A549 (cell line): ENCODE results near the gene SYNGR4. TPM values are rescaled to one million over a fixed set of nuclear protein-coding genes. Genes with fewer than 3 reads are reported as not detected.

Source experiments
- ATAC-seq, 2 experiments: fragments of 200-7000 bp in 1 of 2; fragments of >200 bp in 1 of 2; cut with Nextera tagmentation in 1 of 2; cut with Tn5 transposase in 1 of 2; 3 replicates each; pipeline versions ENCODE4 v1.8.0 to v1.9.1; 2018 to 2020; ENCODE audit warnings: mild to moderate bottlenecking in 1 of 2, moderate library complexity in 1 of 2
- CTCF ChIA-PET: fragments of 300-600 bp; sonication (Branson Sonifier 250); formaldehyde crosslinking; extraction: SDS; loops from one replicate; lab custom pipeline; 2021; ENCODE audit warnings: antibody characterized with exemption, inconsistent platforms; lab: Yijun Ruan, JAX
- POLR2A ChIA-PET: fragments of 350-600 bp; formaldehyde crosslinking; extraction: SDS; loops from one replicate; lab custom pipeline; 2021; ENCODE audit warnings: antibody characterized with exemption, inconsistent platforms; lab: Yijun Ruan, JAX
- DNase-seq, 2 experiments: peaks; one replicate each; pipeline versions ENCODE4 v3.0.0 to v3.0.0-alpha.2; 2011 to 2016; ENCODE audit warnings: low read depth in 1 of 2, low spot score in 1 of 2
- FAIRE-seq: peaks from 2 replicates; lab custom pipeline; 2011; peaks lifted over from hg19 to GRCh38; lab: Jason Lieb, UNC
- H3K27ac ChIP-seq, 2 experiments: fragments of >200 bp; sonication (Bioruptor Twin); formaldehyde crosslinking; 3 replicates each; pipeline ENCODE4 v1.5.1; 2016 to 2017
- H3K4me1 ChIP-seq: fragments of >200 bp; sonication (Bioruptor Twin); formaldehyde crosslinking; 3 replicates; pipeline ENCODE4 v1.6.1; 2016
- H3K4me2 ChIP-seq: fragments of >200 bp; sonication (Bioruptor Twin); formaldehyde crosslinking; 3 replicates; pipeline ENCODE4 v1.6.1; 2016
- H3K4me3 ChIP-seq: fragments of >200 bp; sonication (Bioruptor Twin); formaldehyde crosslinking; 3 replicates; pipeline ENCODE4 v1.5.1; 2016
- H3K9me3 ChIP-seq: fragments of >200 bp; sonication (Bioruptor Twin); formaldehyde crosslinking; 3 replicates; pipeline ENCODE4 v1.6.1; 2016
- CHD4 ChIP-seq: fragments of 200-600 bp; sonication (generic); IDR thresholded peaks from 2 replicates; pipeline ENCODE4 v1.6.1; 2016; ENCODE audit warnings: antibody characterized with exemption, mild to moderate bottlenecking, borderline replicate concordance
- EHF ChIP-seq: fragments of 250-450 bp; sonication (Bioruptor Pico); IDR thresholded peaks from 2 replicates; pipeline ENCODE4 v1.5.0; 2020; ENCODE audit warnings: mild to moderate bottlenecking
- FOSB ChIP-seq: fragments of 250-450 bp; sonication (Bioruptor Pico); IDR thresholded peaks from 2 replicates; pipeline ENCODE4 v1.5.0; 2020; ENCODE audit warnings: mild to moderate bottlenecking, moderate library complexity
- FOXS1 ChIP-seq: fragments of 250-450 bp; sonication (Bioruptor Pico); IDR thresholded peaks from 2 replicates; pipeline ENCODE4 v1.5.0; 2020; ENCODE audit warnings: mild to moderate bottlenecking, moderate library complexity
- JUN ChIP-seq, 2 experiments: fragments of >200 bp; sonication (Bioruptor Twin); formaldehyde crosslinking; IDR thresholded peaks; 2 replicates in 1 of 2; 3 replicates in 1 of 2; pipeline ENCODE4 v1.6.1; 2016 to 2017
- JUNB ChIP-seq: fragments of >200 bp; sonication (Bioruptor Twin); formaldehyde crosslinking; IDR thresholded peaks from 2 replicates; pipeline ENCODE4 v1.6.1; 2016
- KDM5A ChIP-seq: fragments of 200-600 bp; sonication (generic); IDR thresholded peaks from 2 replicates; pipeline ENCODE4 v1.6.1; 2016; ENCODE audit warnings: antibody characterized with exemption, mild to moderate bottlenecking
- MAFK ChIP-seq: fragments of 450-650 bp; IDR thresholded peaks from 2 replicates; pipeline ENCODE4 v1.6.1; 2014; ENCODE audit not compliant: partially characterized antibody
- MAZ ChIP-seq: fragments of 150-350 bp; IDR thresholded peaks from 2 replicates; pipeline ENCODE4 v1.6.1; 2014; ENCODE audit warnings: antibody characterized with exemption, low read depth, low read length, borderline replicate concordance
- MYC ChIP-seq: IDR thresholded peaks from 2 replicates; pipeline ENCODE4 v1.6.1; 2012; ENCODE audit warnings: mild to moderate bottlenecking, inconsistent platforms, low read length, improper control_type of control experiment, borderline replicate concordance
- NPAS2 ChIP-seq: fragments of 250-450 bp; sonication (Bioruptor Pico); IDR thresholded peaks from 2 replicates; pipeline ENCODE4 v1.8.0; 2022; ENCODE audit warnings: mild to moderate bottlenecking, moderate library complexity, borderline replicate concordance
- PBX3 ChIP-seq: IDR thresholded peaks from 2 replicates; pipeline ENCODE4 v1.6.1; 2012
- PHF8 ChIP-seq: fragments of 200-600 bp; sonication (generic); IDR thresholded peaks from 2 replicates; pipeline ENCODE4 v1.6.1; 2016; ENCODE audit warnings: low read depth, mild to moderate bottlenecking, antibody characterized with exemption, moderate library complexity, borderline replicate concordance
- RARB ChIP-seq: fragments of 250-450 bp; sonication (Bioruptor Pico); IDR thresholded peaks from 2 replicates; pipeline ENCODE4 v1.8.0; 2021; ENCODE audit warnings: mild to moderate bottlenecking, moderate library complexity
- SMC3 ChIP-seq: fragments of >200 bp; sonication (Bioruptor Twin); formaldehyde crosslinking; IDR thresholded peaks from 3 replicates; pipeline ENCODE4 v1.6.1; 2018; ENCODE audit warnings: inconsistent platforms
- SREBF2 ChIP-seq: fragments of 450-650 bp; IDR thresholded peaks from 2 replicates; pipeline ENCODE4 v1.6.1; 2014; ENCODE audit warnings: mild to moderate bottlenecking, moderate library complexity
- TFCP2L1 ChIP-seq: fragments of 250-450 bp; sonication (Bioruptor Pico); IDR thresholded peaks from 2 replicates; pipeline ENCODE4 v1.5.0; 2021; ENCODE audit warnings: mild to moderate bottlenecking
- USF2 ChIP-seq: fragments of 450-650 bp; IDR thresholded peaks from 2 replicates; pipeline ENCODE4 v1.6.1; 2014; ENCODE audit warnings: antibody characterized with exemption
- WGBS: methylation state at CpG from one replicate; pipeline ENCODE4 v1.1.6; 2017; ENCODE audit errors: missing lambda C conversion rate; 5-methylcytosine and 5-hydroxymethylcytosine counted together
- polyA plus RNA-seq, 4 experiments: library from polyadenylated mRNA; depleted of rRNA in 3 of 4; stranded (reverse); fragments of >200 nt; fragmentation: RNase III in 1 of 4; extraction: RNeasy Plus Mini Kit Qiagen cat#74134 plus additional on column Dnase treatment in 1 of 4; gene quantifications; 2 replicates in 3 of 4; 3 replicates in 1 of 4; pipeline ENCODE4 v1.2.3, GENCODE V29; 2011 to 2017
- TF ChIP-seq, protein P1 (sequence below): IDR thresholded peaks from 2 replicates; pipeline ENCODE4 v1.6.1; 2012
- TF ChIP-seq, protein P2 (sequence below): fragments of >200 bp; sonication (Bioruptor Twin); formaldehyde crosslinking; IDR thresholded peaks from 3 replicates; pipeline ENCODE4 v1.5.1; 2016
- TF ChIP-seq, protein P3 (sequence below): fragments of >200 bp; sonication (Bioruptor Twin); formaldehyde crosslinking; IDR thresholded peaks from 2 replicates; pipeline ENCODE4 v1.6.1; 2016
- TF ChIP-seq, protein P4 (sequence below): IDR thresholded peaks from 2 replicates; pipeline ENCODE4 v1.6.1; 2012; ENCODE audit warnings: low read depth, borderline replicate concordance

The SYNGR4 gene
- polyA plus RNA-seq, 2 of the 4 experiments (the other 2 are of a cell fraction) = 2.3 to 4.4 TPM

- Histone ChIP-seq H3K4me3 (peak overlapping the region; percentile 51), H3K4me2 (peak overlapping the region; percentile 95), H3K9me3 (no peaks in the 10 kb centered on the region), H3K27ac (peak overlapping the region; percentile 90 to 97), H3K4me1 (peaks cover 8% of the 10 kb centered on the region)
- no peak for DNase-seq
- POLR2A ChIA-PET = interaction anchor here (0.7 to 3.1 kb wide), 22 partner anchors 9 to 357 kb away, joined by 3 to 36 read pairs (median 4); partner anchors contain the start of genes CARD8, GRIN2D, KDELR1 and RPL18
- no peak for FAIRE-seq
- TF ChIP-seq JUN (IDR thresholded peaks at IDR 0.05) (peak; percentile 46 to 65; a peak in 3 of 5 replicates), NPAS2 (CRISPR knock-in tag) (no peak), TFCP2L1 (CRISPR knock-in tag) (peak; percentile 70; the same call in 1 of the 2 replicates), MAFK (no peak), SREBF2 (0 out of 2 replicates have a peak, but pooled peaks have one; percentile 8), FOXS1 (CRISPR knock-in tag) (no peak)
- TF ChIP-seq, all 56 proteins: peak for 3
- CTCF ChIA-PET = interaction anchor here (1.0 to 2.7 kb wide), 13 partner anchors 9 to 245 kb away, joined by 3 to 20 read pairs (median 3); partner anchors contain the start of genes GRIN2D and KDELR1
- WGBS = 2% methylated on average over 10 of the region's 10 CpGs
- ATAC-seq = peak; percentile 27; a peak in 5 of 6 replicates
Observed at GRCh38 chr19:48363500-48363809, 712 bp upstream of the SYNGR4 start.

DNA sequence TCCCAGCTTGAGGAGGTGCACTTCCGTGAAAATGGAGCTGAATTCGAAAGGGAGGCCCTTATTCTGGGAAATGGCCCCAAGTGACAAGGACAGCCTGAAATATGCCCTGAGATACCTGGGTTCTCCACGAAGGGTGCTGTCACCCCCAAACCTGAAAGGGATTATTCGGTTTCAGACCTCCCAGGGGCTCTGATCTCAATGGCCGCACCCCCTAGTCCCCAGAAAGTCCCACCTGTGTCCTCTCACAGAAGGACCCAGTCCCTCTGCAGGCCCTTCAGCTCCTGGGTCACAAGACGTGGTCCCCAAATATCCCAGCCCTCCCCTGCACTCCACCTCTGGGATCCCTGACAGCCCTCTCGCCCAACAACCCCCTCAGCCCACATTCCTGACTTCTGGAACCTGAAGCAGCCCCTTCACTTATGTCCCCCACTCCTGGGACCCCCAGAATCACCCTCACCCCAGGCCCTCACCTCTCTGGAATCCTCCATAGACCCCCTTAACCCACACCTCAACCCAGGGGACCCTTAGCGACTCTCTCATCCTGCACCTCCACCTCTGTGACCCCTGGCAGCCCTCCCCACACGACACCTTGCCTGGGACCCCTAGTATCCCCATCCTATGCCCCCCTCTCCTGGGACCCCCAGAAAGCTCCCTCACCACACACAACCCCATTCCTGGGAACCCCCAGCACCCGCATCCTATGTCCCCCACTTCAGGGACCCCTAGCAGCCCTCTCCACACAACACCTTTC, 606 bp downstream of the SYNGR4 start:
- WGBS = 66% methylated on average over 9 of the region's 10 CpGs
- TF ChIP-seq SMC3 (no peak), PBX3 (no peak), MAZ (no peak), FOSB (CRISPR knock-in tag) (no peak), KDM5A (no peak), JUNB (no peak), NPAS2 (CRISPR knock-in tag) (no peak), CHD4 (no peak), MYC (no peak), USF2 (no peak), PHF8 (no peak), EHF (no peak), RARB (no peak)
- TF ChIP-seq, protein P1, sequence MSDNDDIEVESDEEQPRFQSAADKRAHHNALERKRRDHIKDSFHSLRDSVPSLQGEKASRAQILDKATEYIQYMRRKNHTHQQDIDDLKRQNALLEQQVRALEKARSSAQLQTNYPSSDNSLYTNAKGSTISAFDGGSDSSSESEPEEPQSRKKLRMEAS = no peak
- TF ChIP-seq, protein P2, sequence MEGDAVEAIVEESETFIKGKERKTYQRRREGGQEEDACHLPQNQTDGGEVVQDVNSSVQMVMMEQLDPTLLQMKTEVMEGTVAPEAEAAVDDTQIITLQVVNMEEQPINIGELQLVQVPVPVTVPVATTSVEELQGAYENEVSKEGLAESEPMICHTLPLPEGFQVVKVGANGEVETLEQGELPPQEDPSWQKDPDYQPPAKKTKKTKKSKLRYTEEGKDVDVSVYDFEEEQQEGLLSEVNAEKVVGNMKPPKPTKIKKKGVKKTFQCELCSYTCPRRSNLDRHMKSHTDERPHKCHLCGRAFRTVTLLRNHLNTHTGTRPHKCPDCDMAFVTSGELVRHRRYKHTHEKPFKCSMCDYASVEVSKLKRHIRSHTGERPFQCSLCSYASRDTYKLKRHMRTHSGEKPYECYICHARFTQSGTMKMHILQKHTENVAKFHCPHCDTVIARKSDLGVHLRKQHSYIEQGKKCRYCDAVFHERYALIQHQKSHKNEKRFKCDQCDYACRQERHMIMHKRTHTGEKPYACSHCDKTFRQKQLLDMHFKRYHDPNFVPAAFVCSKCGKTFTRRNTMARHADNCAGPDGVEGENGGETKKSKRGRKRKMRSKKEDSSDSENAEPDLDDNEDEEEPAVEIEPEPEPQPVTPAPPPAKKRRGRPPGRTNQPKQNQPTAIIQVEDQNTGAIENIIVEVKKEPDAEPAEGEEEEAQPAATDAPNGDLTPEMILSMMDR = no peak
- TF ChIP-seq, protein P3, sequence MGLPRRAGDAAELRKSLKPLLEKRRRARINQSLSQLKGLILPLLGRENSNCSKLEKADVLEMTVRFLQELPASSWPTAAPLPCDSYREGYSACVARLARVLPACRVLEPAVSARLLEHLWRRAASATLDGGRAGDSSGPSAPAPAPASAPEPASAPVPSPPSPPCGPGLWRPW = no peak
- TF ChIP-seq, protein P4, sequence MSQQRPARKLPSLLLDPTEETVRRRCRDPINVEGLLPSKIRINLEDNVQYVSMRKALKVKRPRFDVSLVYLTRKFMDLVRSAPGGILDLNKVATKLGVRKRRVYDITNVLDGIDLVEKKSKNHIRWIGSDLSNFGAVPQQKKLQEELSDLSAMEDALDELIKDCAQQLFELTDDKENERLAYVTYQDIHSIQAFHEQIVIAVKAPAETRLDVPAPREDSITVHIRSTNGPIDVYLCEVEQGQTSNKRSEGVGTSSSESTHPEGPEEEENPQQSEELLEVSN = no peak
- H3K4me1 ChIP-seq = peaks cover 8% of the 10 kb centered on the region
- CTCF ChIA-PET = interaction anchor here (0.6 to 2.7 kb wide), 10 partner anchors 8 to 218 kb away, joined by 3 to 20 read pairs (median 5); partner anchors contain the start of genes GRIN2D and KDELR1
- FAIRE-seq (no peak), ATAC-seq (no peak), DNase-seq (no peak)
- POLR2A ChIA-PET = interaction anchor here (1.0 to 3.1 kb wide), 9 partner anchors 8 to 254 kb away, joined by 3 to 36 read pairs (median 5); partner anchors contain the start of genes CARD8, KDELR1, RPL18 and SPHK2
- peak overlapping the region; percentile 95 for H3K4me2 ChIP-seq
- peak overlapping the region; percentile 51 for H3K4me3 ChIP-seq
- no peaks in the 10 kb centered on the region for H3K9me3 ChIP-seq
- peak overlapping the region; percentile 90 to 97 for H3K27ac ChIP-seq
